ENCODE data around the gene DLG1. TPM values are rescaled to one million over a fixed set of nuclear protein-coding genes. Genes with fewer than 3 reads are reported as not detected.

Gene DLG1
- total RNA-seq, 6 donors from 2014 or later, result 49.3 to 102 (median 63.2) TPM

DNA sequence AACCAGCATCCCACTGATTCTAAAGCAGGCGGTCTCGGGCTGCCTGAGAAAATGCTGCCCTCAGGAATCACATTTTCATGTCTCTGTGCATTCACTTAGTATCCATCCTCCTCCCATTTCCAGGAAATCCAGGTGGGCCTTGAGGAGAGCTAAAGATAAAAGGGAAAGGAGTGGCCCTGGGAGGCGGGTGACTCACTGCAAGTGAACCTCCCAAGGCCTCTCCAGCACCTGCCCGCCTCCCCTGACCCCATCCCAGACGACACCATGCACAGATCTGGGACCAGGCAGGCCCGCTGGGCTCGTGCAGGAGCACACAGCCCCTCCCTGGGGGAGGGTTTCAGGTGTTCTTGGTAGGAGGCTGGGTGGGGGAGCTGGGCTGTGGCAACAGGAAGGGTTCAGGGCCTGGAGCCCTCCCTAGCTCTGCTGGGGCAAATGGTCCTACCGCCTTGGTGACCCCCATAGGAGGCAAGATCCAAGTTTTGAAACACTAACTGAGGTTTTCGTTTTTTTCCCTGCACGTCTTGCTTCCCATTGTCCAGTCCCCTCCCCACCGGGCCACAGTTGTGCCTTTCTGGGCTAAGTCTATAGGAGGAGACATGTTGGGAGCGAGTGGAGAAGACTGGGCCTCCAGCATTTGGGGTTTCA, 291.0 kb downstream of the DLG1 start:
- DNase-seq, result no peak
- no peak for ATAC-seq (ENCODE audit: low FRiP score in 2 of 2)
- peaks cover 5 to 16% (median 8%) of the 10 kb centered on the region in 4 donors for H3K4me1 ChIP-seq
- H3K4me3 ChIP-seq, result no peak overlapping the region
- H3K27me3 ChIP-seq, result no peaks in the 10 kb centered on the region
- H3K9me3 ChIP-seq, result no peaks in the 10 kb centered on the region
- 77 to 86% methylated on average over 12 of the region's 12 CpGs for WGBS, 2 donors
- no peak overlapping the region for H3K27ac ChIP-seq
- TF ChIP-seq POLR2A (IDR thresholded peaks at IDR 0.05), result no peak
- no peak for TF ChIP-seq EP300 (IDR thresholded peaks at IDR 0.05)
- TF ChIP-seq POLR2AphosphoS5 (IDR thresholded peaks at IDR 0.05), result no peak
- TF ChIP-seq, protein P1, sequence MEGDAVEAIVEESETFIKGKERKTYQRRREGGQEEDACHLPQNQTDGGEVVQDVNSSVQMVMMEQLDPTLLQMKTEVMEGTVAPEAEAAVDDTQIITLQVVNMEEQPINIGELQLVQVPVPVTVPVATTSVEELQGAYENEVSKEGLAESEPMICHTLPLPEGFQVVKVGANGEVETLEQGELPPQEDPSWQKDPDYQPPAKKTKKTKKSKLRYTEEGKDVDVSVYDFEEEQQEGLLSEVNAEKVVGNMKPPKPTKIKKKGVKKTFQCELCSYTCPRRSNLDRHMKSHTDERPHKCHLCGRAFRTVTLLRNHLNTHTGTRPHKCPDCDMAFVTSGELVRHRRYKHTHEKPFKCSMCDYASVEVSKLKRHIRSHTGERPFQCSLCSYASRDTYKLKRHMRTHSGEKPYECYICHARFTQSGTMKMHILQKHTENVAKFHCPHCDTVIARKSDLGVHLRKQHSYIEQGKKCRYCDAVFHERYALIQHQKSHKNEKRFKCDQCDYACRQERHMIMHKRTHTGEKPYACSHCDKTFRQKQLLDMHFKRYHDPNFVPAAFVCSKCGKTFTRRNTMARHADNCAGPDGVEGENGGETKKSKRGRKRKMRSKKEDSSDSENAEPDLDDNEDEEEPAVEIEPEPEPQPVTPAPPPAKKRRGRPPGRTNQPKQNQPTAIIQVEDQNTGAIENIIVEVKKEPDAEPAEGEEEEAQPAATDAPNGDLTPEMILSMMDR (IDR thresholded peaks at IDR 0.05), result no peak
- no peaks in the 10 kb centered on the region for H3K36me3 ChIP-seq

DNA sequence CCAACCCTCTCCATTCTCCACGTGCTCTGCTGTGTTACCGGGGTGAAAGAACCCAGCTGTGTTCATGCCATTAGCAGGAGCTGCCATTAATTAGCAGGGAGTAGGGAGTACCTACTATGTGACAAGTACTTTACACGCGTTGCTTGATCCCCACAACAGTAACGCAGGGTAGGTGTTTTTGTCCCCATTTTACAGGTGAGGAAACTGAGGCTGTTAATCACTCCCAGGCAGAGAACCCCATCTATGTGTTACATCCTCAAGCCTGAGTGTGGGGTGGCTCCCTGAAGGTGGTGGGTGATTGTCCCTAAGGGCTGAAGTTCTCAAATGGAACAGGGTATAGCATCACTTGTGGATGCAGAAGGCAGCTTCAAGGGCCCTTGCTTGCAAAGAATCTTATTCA, 291.6 kb downstream of the DLG1 start:
- DNase-seq (no peak), ATAC-seq (ENCODE audit: low FRiP score in 2 of 2) (no peak)
- Histone ChIP-seq H3K27me3 (no peaks in the 10 kb centered on the region), H3K4me1 (peaks cover 5 to 22% (median 10%) of the 10 kb centered on the region in 4 donors), H3K4me3 (no peak overlapping the region), H3K27ac (no peak overlapping the region), H3K36me3 (no peaks in the 10 kb centered on the region), H3K9me3 (no peaks in the 10 kb centered on the region)
- no peak for TF ChIP-seq POLR2A (IDR thresholded peaks at IDR 0.05)
- TF ChIP-seq EP300 (IDR thresholded peaks at IDR 0.05), result no peak
- TF ChIP-seq, protein P1 (IDR thresholded peaks at IDR 0.05), result no peak
- TF ChIP-seq POLR2AphosphoS5 (IDR thresholded peaks at IDR 0.05), result no peak
- 84 to 98% methylated on average over 5 of the region's 5 CpGs for WGBS, 2 donors

DNA sequence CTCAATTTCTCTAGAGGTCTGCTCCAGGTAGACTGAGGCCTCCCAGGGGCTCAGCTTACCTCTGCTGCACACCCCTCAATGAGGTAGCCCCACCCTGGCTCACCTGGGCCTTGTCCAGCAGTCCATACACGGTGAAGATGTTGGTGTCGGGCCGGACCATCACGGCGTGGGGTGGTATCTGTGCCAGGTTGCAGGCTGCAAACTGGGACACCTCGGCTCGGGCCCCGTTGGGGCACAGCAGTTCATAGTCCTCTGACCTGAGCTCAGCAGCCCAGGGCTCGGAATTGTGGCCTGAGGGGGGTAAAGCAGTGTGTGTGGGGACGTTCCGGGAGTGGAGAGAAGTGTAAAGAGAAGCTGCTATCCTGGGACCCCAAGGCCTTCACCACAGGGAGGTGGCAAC, 292.0 kb downstream of the DLG1 start:
- TF ChIP-seq EP300 (IDR thresholded peaks at IDR 0.05) (no peak), POLR2AphosphoS5 (IDR thresholded peaks at IDR 0.05) (no peak), POLR2A (IDR thresholded peaks at IDR 0.05) (no peak)
- TF ChIP-seq, protein P1 (IDR thresholded peaks at IDR 0.05), result no peak
- DNase-seq (peak in 1 of 2 donors; percentile 69), ATAC-seq (ENCODE audit: low FRiP score in 2 of 2) (no peak)
- Histone ChIP-seq H3K4me3 (no peak overlapping the region), H3K9me3 (no peaks in the 10 kb centered on the region), H3K27me3 (no peaks in the 10 kb centered on the region), H3K36me3 (no peaks in the 10 kb centered on the region), H3K4me1 (peaks cover 5 to 23% (median 10%) of the 10 kb centered on the region in 4 donors), H3K27ac (no peak overlapping the region)
- 94 to 98% methylated on average over 5 to 11 of the region's 11 CpGs for WGBS, 2 donors

DNA sequence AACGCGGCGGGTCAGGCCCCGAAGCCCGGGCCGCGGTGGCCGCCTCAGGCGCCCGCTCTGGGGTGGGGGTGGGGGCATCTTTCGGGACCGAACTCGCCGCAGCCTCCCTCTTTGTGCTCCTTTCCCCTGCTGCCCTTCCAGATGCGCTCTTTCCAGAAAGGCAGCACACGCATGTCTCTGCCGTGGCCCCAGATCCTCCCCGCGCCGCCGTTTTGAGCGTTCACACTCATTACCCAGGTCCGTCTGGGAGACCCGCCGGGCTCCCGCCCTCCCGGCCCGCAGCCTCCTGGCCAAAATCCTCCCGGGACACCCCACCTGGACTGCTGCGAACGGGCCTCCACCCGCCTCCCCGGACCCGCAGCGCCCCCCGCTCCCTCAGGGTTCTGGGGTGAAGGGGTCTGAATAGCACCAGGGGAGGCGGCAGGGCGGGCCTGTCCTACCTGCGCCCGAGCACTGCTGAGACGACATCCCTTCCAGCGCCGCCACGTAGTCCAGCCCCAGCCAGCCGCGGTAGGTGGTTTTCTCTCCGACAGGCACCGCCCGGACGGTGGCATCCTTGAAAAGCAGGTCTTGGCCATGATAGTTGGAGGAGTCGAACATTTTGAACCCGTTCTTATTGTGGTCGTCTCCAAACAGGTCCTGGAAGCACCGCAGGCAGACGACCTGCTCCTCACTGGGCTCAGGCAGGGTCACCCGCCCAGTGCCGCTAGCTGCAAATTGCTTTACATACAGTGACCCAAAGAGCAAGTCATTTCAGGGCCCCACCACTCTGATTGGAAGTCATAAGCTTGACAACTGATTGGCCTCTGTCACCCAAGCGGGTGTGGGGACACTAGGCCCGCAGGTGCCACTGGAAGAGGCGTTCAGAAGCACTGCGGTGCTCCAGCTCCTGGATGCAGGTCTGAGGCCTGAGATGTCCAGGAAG, 294.7 kb downstream of the DLG1 start:
- no peak for TF ChIP-seq POLR2A (IDR thresholded peaks at IDR 0.05)
- TF ChIP-seq EP300 (IDR thresholded peaks at IDR 0.05), result no peak
- WGBS, 2 donors, result 28 to 49% methylated on average over 16 to 45 of the region's 61 CpGs
- peak; percentile 1 to 2 for ATAC-seq (ENCODE audit: low FRiP score in 2 of 2)

More for the DNA sequence above, 294.7 kb downstream of the DLG1 start:
- no peaks in the 10 kb centered on the region for H3K27me3 ChIP-seq
- H3K27ac ChIP-seq, result peak overlapping the region; percentile 70 to 84 (median 78)
- H3K36me3 ChIP-seq, result no peaks in the 10 kb centered on the region
- H3K9me3 ChIP-seq, result no peaks in the 10 kb centered on the region
- peak; percentile 36 to 88 for DNase-seq
- peaks cover 5 to 23% (median 10%) of the 10 kb centered on the region in 4 donors for H3K4me1 ChIP-seq
- H3K4me3 ChIP-seq, result peak overlapping the region; percentile 31 to 70 (median 68)
